Measurements from ENCODE around the gene RHEBL1.

- TF ChIP-seq POLR2AphosphoS5 (IDR thresholded peaks at IDR 0.05): no peak
- no peak for TF ChIP-seq CTCF (IDR thresholded peaks at IDR 0.05)
These were observed 29.4 kb downstream of the RHEBL1 start for GRCh38 chr12:49040364-49040855.

All from upper lobe of left lung (tissue), 4 donors.